ENCODE results near the gene TMEM117.

- no peak for TF ChIP-seq CTCF (IDR thresholded peaks at IDR 0.05; ENCODE audit: low read length)
- no peak for TF ChIP-seq EZH2 (IDR thresholded peaks at IDR 0.05; ENCODE audit: borderline replicate concordance, low read length)
These were observed 264.4 kb downstream of the TMEM117 start for GRCh38 chr12:44100264-44100663.

Data from OCI-LY1 (cell line).